Activated CD8-positive, alpha-beta memory T cell treated with anti-CD3 and anti-CD28 coated beads for 24 hours (primary cell): ENCODE measurements around the gene GRK5.

Source experiments
- DNase-seq: peaks from one replicate; pipeline ENCODE4 v3.0.0-alpha.2; 2020

GRK5 gene

GRCh38 chr10:119278126-119278709 is 70.8 kb downstream of the GRK5 start:
- no peak for DNase-seq

GRCh38 chr10:119279441-119279840 is 72.1 kb downstream of the GRK5 start:
- DNase-seq = no peak

GRCh38 chr10:119281581-119282071 is 74.3 kb downstream of the GRK5 start:
- no peak for DNase-seq

- DNase-seq = no peak
Measured at GRCh38 chr10:119282446-119282845, 75.1 kb downstream of the GRK5 start.

- no peak for DNase-seq
Measured at GRCh38 chr10:119283387-119283786, 76.0 kb downstream of the GRK5 start.

GRCh38 chr10:119283818-119284217 is 76.4 kb downstream of the GRK5 start:
- no peak for DNase-seq

- no peak for DNase-seq
Measured at GRCh38 chr10:119284679-119285096, 77.3 kb downstream of the GRK5 start.

GRCh38 chr10:119285495-119286267 is 78.3 kb downstream of the GRK5 start:
- DNase-seq = no peak

GRCh38 chr10:119286516-119286915 is 79.1 kb downstream of the GRK5 start:
- no peak for DNase-seq

GRCh38 chr10:119286983-119287633 is 79.7 kb downstream of the GRK5 start:
- no peak for DNase-seq

- DNase-seq = no peak
Measured at GRCh38 chr10:119288574-119289001, 81.2 kb downstream of the GRK5 start.

GRCh38 chr10:119289227-119289920 is 82.0 kb downstream of the GRK5 start:
- DNase-seq = no peak

- no peak for DNase-seq
Measured at GRCh38 chr10:119290301-119291048, 83.1 kb downstream of the GRK5 start.

GRCh38 chr10:119291223-119291900 is 84.0 kb downstream of the GRK5 start:
- no peak for DNase-seq

- no peak for DNase-seq
Measured at GRCh38 chr10:119292968-119293760, 85.8 kb downstream of the GRK5 start.

GRCh38 chr10:119296703-119297102 is 89.3 kb downstream of the GRK5 start:
- no peak for DNase-seq

GRCh38 chr10:119297207-119297968 is 90.0 kb downstream of the GRK5 start:
- DNase-seq = no peak

- DNase-seq = no peak
Measured at GRCh38 chr10:119298810-119299209, 91.4 kb downstream of the GRK5 start.

- no peak for DNase-seq
Measured at GRCh38 chr10:119299531-119299930, 92.2 kb downstream of the GRK5 start.

- peak; percentile 82 for DNase-seq
Measured at GRCh38 chr10:119301397-119301796, 94.0 kb downstream of the GRK5 start.
